B cell (primary cell): ENCODE data around the gene TGOLN2.

Source experiments
- EZH2 ChIP-seq: IDR thresholded peaks from 2 replicates; pipeline ENCODE4 v1.6.1; 2012; ENCODE audit warnings: borderline replicate concordance, low read depth, mild to moderate bottlenecking, moderate library complexity, low read length; ENCODE audit not compliant: insufficient read depth, poor library complexity, severe bottlenecking
- TF ChIP-seq, protein P1 (sequence below): fragments of 200-600 bp; IDR thresholded peaks from one replicate; pipeline ENCODE4 v1.8.0; 2022; ENCODE audit warnings: antibody characterized with exemption, mild to moderate bottlenecking

DNA sequence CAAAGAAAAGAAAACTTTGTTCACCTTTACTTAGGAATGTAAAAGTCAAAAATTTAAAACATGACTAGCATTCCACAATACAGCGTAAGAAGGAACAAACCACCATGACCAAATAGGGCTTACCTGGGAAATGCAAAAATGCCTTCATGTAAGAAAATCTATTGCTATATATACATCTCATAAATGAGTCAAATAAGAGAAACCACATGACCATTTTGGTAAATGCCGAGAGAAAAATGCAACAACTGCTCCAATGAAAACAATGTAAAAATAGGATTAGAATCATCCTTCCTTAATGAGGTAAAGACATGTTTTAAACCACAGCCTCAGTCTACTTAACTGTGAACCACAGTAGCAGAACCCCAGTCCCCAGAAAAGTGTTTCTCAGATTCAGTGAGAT, 49.4 kb downstream of the TGOLN2 start:
- TF ChIP-seq, protein P1, sequence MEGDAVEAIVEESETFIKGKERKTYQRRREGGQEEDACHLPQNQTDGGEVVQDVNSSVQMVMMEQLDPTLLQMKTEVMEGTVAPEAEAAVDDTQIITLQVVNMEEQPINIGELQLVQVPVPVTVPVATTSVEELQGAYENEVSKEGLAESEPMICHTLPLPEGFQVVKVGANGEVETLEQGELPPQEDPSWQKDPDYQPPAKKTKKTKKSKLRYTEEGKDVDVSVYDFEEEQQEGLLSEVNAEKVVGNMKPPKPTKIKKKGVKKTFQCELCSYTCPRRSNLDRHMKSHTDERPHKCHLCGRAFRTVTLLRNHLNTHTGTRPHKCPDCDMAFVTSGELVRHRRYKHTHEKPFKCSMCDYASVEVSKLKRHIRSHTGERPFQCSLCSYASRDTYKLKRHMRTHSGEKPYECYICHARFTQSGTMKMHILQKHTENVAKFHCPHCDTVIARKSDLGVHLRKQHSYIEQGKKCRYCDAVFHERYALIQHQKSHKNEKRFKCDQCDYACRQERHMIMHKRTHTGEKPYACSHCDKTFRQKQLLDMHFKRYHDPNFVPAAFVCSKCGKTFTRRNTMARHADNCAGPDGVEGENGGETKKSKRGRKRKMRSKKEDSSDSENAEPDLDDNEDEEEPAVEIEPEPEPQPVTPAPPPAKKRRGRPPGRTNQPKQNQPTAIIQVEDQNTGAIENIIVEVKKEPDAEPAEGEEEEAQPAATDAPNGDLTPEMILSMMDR, result no peak
- no peak for TF ChIP-seq EZH2
